ENCODE data around the gene CCDC91.

CCDC91 gene

GRCh38 chr12:28331130-28331529 lies 140.9 kb downstream of the CCDC91 start:
- H3K9ac ChIP-seq (ENCODE audit: low read length) = no peak overlapping the region
- no peaks in the 10 kb centered on the region for H3K9me3 ChIP-seq (ENCODE audit: insufficient read depth, low read length)
- H4K20me1 ChIP-seq (ENCODE audit: low read depth, low read length) = no peaks in the 10 kb centered on the region
- TF ChIP-seq CTCF (IDR thresholded peaks at IDR 0.05; ENCODE audit: insufficient read depth, low read length, poor library complexity, severe bottlenecking) = no peak
- TF ChIP-seq EZH2phosphoT487 (conservative IDR thresholded peaks at IDR 0.05; ENCODE audit: low read length) = no peak
- no peak overlapping the region for H3K4me3 ChIP-seq (ENCODE audit: insufficient read depth, low read length, poor library complexity, severe bottlenecking)
- H3K36me3 ChIP-seq (ENCODE audit: low read length) = no peaks in the 10 kb centered on the region
- no peaks in the 10 kb centered on the region for H3K27me3 ChIP-seq (ENCODE audit: low read length)
- no peaks in the 10 kb centered on the region for H3K79me2 ChIP-seq (ENCODE audit: insufficient read depth, low read length)
- no peak overlapping the region for H2AFZ ChIP-seq (ENCODE audit: low read depth, low read length, severe bottlenecking)
- no peak overlapping the region for H3K4me2 ChIP-seq (ENCODE audit: low read depth, low read length, poor library complexity, severe bottlenecking)
- H3K27ac ChIP-seq (ENCODE audit: low read depth, low read length) = no peak overlapping the region
- no peaks in the 10 kb centered on the region for H3K9me2 ChIP-seq (replicated peaks; ENCODE audit: insufficient read depth, low read length)
- H3F3A ChIP-seq (ENCODE audit: insufficient read depth) = no peaks in the 10 kb centered on the region

GRCh38 chr12:28340261-28341045 lies 150.2 kb downstream of the CCDC91 start:
- no peak overlapping the region for H3K4me3 ChIP-seq (ENCODE audit: insufficient read depth, low read length, poor library complexity, severe bottlenecking)
- TF ChIP-seq CTCF (IDR thresholded peaks at IDR 0.05; ENCODE audit: insufficient read depth, low read length, poor library complexity, severe bottlenecking) = no peak
- no peaks in the 10 kb centered on the region for H3K27me3 ChIP-seq (ENCODE audit: low read length)

GRCh38 chr12:28343713-28344112 lies 153.5 kb downstream of the CCDC91 start:
- TF ChIP-seq CTCF (IDR thresholded peaks at IDR 0.05; ENCODE audit: insufficient read depth, low read length, poor library complexity, severe bottlenecking) = no peak
- no peak for TF ChIP-seq EZH2phosphoT487 (conservative IDR thresholded peaks at IDR 0.05; ENCODE audit: low read length)
- no peak overlapping the region for H3K4me3 ChIP-seq (ENCODE audit: insufficient read depth, low read length, poor library complexity, severe bottlenecking)
- no peaks in the 10 kb centered on the region for H3F3A ChIP-seq (ENCODE audit: insufficient read depth)
- H3K27ac ChIP-seq (ENCODE audit: low read depth, low read length) = no peak overlapping the region
- H2AFZ ChIP-seq (ENCODE audit: low read depth, low read length, severe bottlenecking) = no peak overlapping the region
- no peaks in the 10 kb centered on the region for H3K9me2 ChIP-seq (replicated peaks; ENCODE audit: insufficient read depth, low read length)
- no peaks in the 10 kb centered on the region for H3K36me3 ChIP-seq (ENCODE audit: low read length)
- no peaks in the 10 kb centered on the region for H3K79me2 ChIP-seq (ENCODE audit: insufficient read depth, low read length)
- H3K27me3 ChIP-seq (ENCODE audit: low read length) = no peaks in the 10 kb centered on the region
- H4K20me1 ChIP-seq (ENCODE audit: low read depth, low read length) = no peaks in the 10 kb centered on the region
- H3K9me3 ChIP-seq (ENCODE audit: insufficient read depth, low read length) = no peaks in the 10 kb centered on the region
- H3K9ac ChIP-seq (ENCODE audit: low read length) = no peak overlapping the region
- no peak overlapping the region for H3K4me2 ChIP-seq (ENCODE audit: low read depth, low read length, poor library complexity, severe bottlenecking)

More at GRCh38 chr12:28340261-28341045, 150.2 kb downstream of the CCDC91 start:
- no peak overlapping the region for H3K4me2 ChIP-seq (ENCODE audit: low read depth, low read length, poor library complexity, severe bottlenecking)
- no peak overlapping the region for H3K27ac ChIP-seq (ENCODE audit: low read depth, low read length)
- no peak overlapping the region for H2AFZ ChIP-seq (ENCODE audit: low read depth, low read length, severe bottlenecking)
- no peaks in the 10 kb centered on the region for H3F3A ChIP-seq (ENCODE audit: insufficient read depth)
- H4K20me1 ChIP-seq (ENCODE audit: low read depth, low read length) = no peaks in the 10 kb centered on the region
- no peaks in the 10 kb centered on the region for H3K36me3 ChIP-seq (ENCODE audit: low read length)
- no peaks in the 10 kb centered on the region for H3K79me2 ChIP-seq (ENCODE audit: insufficient read depth, low read length)
- H3K9me2 ChIP-seq (replicated peaks; ENCODE audit: insufficient read depth, low read length) = no peaks in the 10 kb centered on the region
- H3K9ac ChIP-seq (ENCODE audit: low read length) = no peak overlapping the region
- H3K9me3 ChIP-seq (ENCODE audit: insufficient read depth, low read length) = no peaks in the 10 kb centered on the region

All from SU-DHL-6 (cell line).